Measurements from ENCODE around the gene GATAD2B.
"Not testable (repeated sequence)": the region's sequence is repeated elsewhere in the genome, so short reads cannot be mapped to it uniquely, and the experiment has no call there.

GATAD2B gene

GRCh38 chr1:153833968-153834367, 88.8 kb downstream of the GATAD2B start:
- not testable (repeated sequence) for DNase-seq (ENCODE audit: low spot score)

GRCh38 chr1:153833171-153833570, 89.6 kb downstream of the GATAD2B start:
- no peak for DNase-seq (ENCODE audit: low spot score)

- no peak for DNase-seq (ENCODE audit: low spot score)
Observed at GRCh38 chr1:153832293-153832692, 90.5 kb downstream of the GATAD2B start.

- DNase-seq (ENCODE audit: low spot score): no peak
Observed at GRCh38 chr1:153831026-153831425, 91.7 kb downstream of the GATAD2B start.

GRCh38 chr1:153827168-153827964, 95.4 kb downstream of the GATAD2B start:
- DNase-seq (ENCODE audit: low spot score): no peak

GRCh38 chr1:153818876-153819275, 103.9 kb downstream of the GATAD2B start:
- DNase-seq (ENCODE audit: low spot score): no peak

GRCh38 chr1:153816283-153816889, 106.4 kb downstream of the GATAD2B start:
- no peak for DNase-seq (ENCODE audit: low spot score)

- no peak for DNase-seq (ENCODE audit: low spot score)
Observed at GRCh38 chr1:153805886-153806719, 116.7 kb downstream of the GATAD2B start.

GRCh38 chr1:153805042-153805745, 117.6 kb downstream of the GATAD2B start:
- DNase-seq (ENCODE audit: low spot score): no peak

GRCh38 chr1:153804112-153804511, 118.7 kb downstream of the GATAD2B start:
- DNase-seq (ENCODE audit: low spot score): no peak

GRCh38 chr1:153803470-153804056, 119.2 kb downstream of the GATAD2B start:
- DNase-seq (ENCODE audit: low spot score): no peak

- no peak for DNase-seq (ENCODE audit: low spot score)
Observed at GRCh38 chr1:153801786-153802697, 120.7 kb downstream of the GATAD2B start.

- no peak for DNase-seq (ENCODE audit: low spot score)
Observed at GRCh38 chr1:153801028-153801625, 121.6 kb downstream of the GATAD2B start.

- no peak for DNase-seq (ENCODE audit: low spot score)
Observed at GRCh38 chr1:153800516-153800915, 122.3 kb downstream of the GATAD2B start.

GRCh38 chr1:153799566-153800465, 123.0 kb downstream of the GATAD2B start:
- DNase-seq (ENCODE audit: low spot score): no peak

- DNase-seq (ENCODE audit: low spot score): no peak
Observed at GRCh38 chr1:153799016-153799415, 123.8 kb downstream of the GATAD2B start.

GRCh38 chr1:153798468-153798780, 124.3 kb downstream of the GATAD2B start:
- DNase-seq (ENCODE audit: low spot score): no peak

GRCh38 chr1:153796786-153797659, 125.7 kb downstream of the GATAD2B start:
- DNase-seq (ENCODE audit: low spot score): peak; percentile 75
